B cell (primary cell): ENCODE results near the gene KCNK17.

ENCODE experiments used
- EZH2 ChIP-seq: IDR thresholded peaks from 2 replicates; pipeline ENCODE4 v1.6.1; 2012; ENCODE audit warnings: borderline replicate concordance, low read depth, mild to moderate bottlenecking, moderate library complexity, low read length; ENCODE audit not compliant: insufficient read depth, poor library complexity, severe bottlenecking
- TF ChIP-seq, protein P1 (sequence below): fragments of 200-600 bp; IDR thresholded peaks from one replicate; pipeline ENCODE4 v1.8.0; 2022; ENCODE audit warnings: antibody characterized with exemption, mild to moderate bottlenecking

DNA sequence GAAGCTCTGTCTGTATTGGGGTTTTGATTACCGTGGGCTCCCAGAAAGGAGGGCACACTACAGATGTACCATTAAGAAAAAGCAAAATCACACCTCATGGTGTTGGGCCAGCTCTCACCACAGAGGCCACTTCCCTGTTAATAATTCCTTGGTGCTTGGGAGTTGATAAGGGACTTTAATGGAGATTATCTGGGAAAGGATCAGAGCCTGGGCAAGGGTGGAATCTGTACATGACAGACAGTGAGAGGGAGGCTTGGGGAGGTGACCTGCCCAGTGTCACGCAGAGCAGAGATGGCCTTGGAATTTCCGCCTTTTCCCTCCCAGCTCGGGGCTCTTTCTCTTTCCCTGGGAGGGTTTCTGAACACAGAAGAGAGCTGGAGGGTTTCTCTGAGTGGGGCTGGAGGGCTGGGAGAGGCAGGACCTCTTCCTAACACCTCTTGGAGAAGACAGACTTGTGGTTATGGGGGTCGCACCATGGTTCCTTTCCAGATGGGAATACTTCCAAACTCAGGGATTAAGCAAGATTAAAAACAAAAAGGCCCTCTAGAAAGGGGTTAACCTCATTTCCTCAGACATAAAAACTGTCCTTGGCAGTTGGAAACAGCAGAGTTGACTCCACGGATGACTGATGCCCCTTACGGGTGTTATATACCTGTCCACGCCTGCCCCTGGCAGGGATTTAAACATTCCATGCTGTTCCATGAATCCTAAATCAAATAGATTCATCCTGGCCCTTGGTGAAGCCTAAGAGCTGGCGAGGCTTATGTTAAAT is 25.1 kb upstream of the KCNK17 start:
- TF ChIP-seq, protein P1, sequence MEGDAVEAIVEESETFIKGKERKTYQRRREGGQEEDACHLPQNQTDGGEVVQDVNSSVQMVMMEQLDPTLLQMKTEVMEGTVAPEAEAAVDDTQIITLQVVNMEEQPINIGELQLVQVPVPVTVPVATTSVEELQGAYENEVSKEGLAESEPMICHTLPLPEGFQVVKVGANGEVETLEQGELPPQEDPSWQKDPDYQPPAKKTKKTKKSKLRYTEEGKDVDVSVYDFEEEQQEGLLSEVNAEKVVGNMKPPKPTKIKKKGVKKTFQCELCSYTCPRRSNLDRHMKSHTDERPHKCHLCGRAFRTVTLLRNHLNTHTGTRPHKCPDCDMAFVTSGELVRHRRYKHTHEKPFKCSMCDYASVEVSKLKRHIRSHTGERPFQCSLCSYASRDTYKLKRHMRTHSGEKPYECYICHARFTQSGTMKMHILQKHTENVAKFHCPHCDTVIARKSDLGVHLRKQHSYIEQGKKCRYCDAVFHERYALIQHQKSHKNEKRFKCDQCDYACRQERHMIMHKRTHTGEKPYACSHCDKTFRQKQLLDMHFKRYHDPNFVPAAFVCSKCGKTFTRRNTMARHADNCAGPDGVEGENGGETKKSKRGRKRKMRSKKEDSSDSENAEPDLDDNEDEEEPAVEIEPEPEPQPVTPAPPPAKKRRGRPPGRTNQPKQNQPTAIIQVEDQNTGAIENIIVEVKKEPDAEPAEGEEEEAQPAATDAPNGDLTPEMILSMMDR: no peak
- no peak for TF ChIP-seq EZH2
